Activated B cell treated with CpG ODN at 0.5 μM for 24 hours (primary cell): ENCODE data around the gene RBM27. TPM values are rescaled to one million over a fixed set of nuclear protein-coding genes. Genes with fewer than 3 reads are reported as not detected.
"Not testable (repeated sequence)": the region's sequence is repeated elsewhere in the genome, so short reads cannot be mapped to it uniquely, and the experiment has no call there.

ENCODE experiments used
- ATAC-seq: fragments of 200-7000 bp; cut with Tn5 transposase; one replicate; pipeline ENCODE4 v1.10.0; 2021; ENCODE audit warnings: low read depth, mild to moderate bottlenecking, moderate library complexity
- CTCF ChIA-PET: fragments of 350-600 bp; sonication (Branson Sonifier 250); formaldehyde crosslinking; loops from one replicate; lab custom pipeline; 2021; ENCODE audit warnings: antibody characterized with exemption; lab: Charles Lee
- POLR2A ChIA-PET: fragments of 350-600 bp; sonication (Branson Sonifier 250); formaldehyde crosslinking; loops from one replicate; lab custom pipeline; 2021; ENCODE audit warnings: antibody characterized with exemption; lab: Charles Lee
- DNase-seq: peaks from one replicate; pipeline ENCODE4 v3.0.0; 2022
- H3K27ac Mint-ChIP-seq: one replicate; pipeline ENCODE4 v1.8.0; 2020; ENCODE audit warnings: mixed read lengths
- H3K27me3 Mint-ChIP-seq: one replicate; pipeline ENCODE4 v1.8.0; 2021; ENCODE audit warnings: mixed read lengths
- H3K36me3 Mint-ChIP-seq: one replicate; pipeline ENCODE4 v1.8.0; 2021; ENCODE audit warnings: low read depth, mixed read lengths
- H3K4me1 Mint-ChIP-seq: one replicate; pipeline ENCODE4 v1.8.0; 2021; ENCODE audit warnings: mixed read lengths
- H3K4me3 Mint-ChIP-seq: one replicate; pipeline ENCODE4 v1.8.0; 2020; ENCODE audit warnings: mild to moderate bottlenecking, mixed read lengths
- H3K9me3 Mint-ChIP-seq: one replicate; pipeline ENCODE4 v1.8.0; 2020; ENCODE audit warnings: mixed read lengths
- intact Hi-C: fragments of 100-400 bp; cut with micrococcal nuclease; formaldehyde crosslinking; loops from one replicate; pipeline ENCODE4 v1.15.1; 2024
- total RNA-seq: library from RNA; stranded (reverse); gene quantifications from 2 replicates; pipeline ENCODE4 v1.2.3, GENCODE V29; 2022
- TF ChIP-seq, protein P1 (sequence below): fragments of 200-600 bp; IDR thresholded peaks from one replicate; pipeline ENCODE4 v1.8.0; 2022; ENCODE audit warnings: antibody characterized with exemption, mild to moderate bottlenecking

The RBM27 gene
- total RNA-seq, 1 donor from 2014 or later, result 28.5 TPM

DNA sequence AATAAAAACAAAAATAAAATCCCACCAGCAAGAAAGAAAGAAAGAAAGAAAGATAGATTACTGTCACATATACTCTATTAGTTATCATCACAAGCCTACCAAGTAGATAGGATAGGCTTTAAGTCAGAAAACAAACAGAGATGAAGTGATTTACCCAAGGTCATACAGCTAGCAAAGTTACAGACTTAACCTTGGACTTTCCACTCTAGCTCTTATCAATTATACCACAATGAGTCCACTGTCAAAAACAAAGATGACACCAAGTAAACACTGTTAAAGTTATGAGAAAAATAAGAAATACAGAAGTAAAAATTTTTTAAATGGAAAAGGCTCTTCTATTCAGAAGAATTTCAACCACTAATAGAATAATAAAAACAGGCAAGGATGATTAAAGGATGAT is 34.3 kb upstream of the RBM27 start:
- TF ChIP-seq, protein P1, sequence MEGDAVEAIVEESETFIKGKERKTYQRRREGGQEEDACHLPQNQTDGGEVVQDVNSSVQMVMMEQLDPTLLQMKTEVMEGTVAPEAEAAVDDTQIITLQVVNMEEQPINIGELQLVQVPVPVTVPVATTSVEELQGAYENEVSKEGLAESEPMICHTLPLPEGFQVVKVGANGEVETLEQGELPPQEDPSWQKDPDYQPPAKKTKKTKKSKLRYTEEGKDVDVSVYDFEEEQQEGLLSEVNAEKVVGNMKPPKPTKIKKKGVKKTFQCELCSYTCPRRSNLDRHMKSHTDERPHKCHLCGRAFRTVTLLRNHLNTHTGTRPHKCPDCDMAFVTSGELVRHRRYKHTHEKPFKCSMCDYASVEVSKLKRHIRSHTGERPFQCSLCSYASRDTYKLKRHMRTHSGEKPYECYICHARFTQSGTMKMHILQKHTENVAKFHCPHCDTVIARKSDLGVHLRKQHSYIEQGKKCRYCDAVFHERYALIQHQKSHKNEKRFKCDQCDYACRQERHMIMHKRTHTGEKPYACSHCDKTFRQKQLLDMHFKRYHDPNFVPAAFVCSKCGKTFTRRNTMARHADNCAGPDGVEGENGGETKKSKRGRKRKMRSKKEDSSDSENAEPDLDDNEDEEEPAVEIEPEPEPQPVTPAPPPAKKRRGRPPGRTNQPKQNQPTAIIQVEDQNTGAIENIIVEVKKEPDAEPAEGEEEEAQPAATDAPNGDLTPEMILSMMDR, result no peak
- no peak overlapping the region for H3K27ac Mint-ChIP-seq
- H3K36me3 Mint-ChIP-seq, result peaks cover 66% of the 10 kb centered on the region
- no peaks in the 10 kb centered on the region for H3K9me3 Mint-ChIP-seq
- H3K27me3 Mint-ChIP-seq, result no peaks in the 10 kb centered on the region
- CTCF ChIA-PET, result no interaction called here
- intact Hi-C loops, result loop anchor here (10.0 kb wide), 1 partner anchor 296 kb away; no protein-coding TSS in a partner anchor
- no peak overlapping the region for H3K4me3 Mint-ChIP-seq
- POLR2A ChIA-PET, result no interaction called here
- ATAC-seq, result no peak
- DNase-seq, result no peak
- peaks cover 12% of the 10 kb centered on the region for H3K4me1 Mint-ChIP-seq

DNA sequence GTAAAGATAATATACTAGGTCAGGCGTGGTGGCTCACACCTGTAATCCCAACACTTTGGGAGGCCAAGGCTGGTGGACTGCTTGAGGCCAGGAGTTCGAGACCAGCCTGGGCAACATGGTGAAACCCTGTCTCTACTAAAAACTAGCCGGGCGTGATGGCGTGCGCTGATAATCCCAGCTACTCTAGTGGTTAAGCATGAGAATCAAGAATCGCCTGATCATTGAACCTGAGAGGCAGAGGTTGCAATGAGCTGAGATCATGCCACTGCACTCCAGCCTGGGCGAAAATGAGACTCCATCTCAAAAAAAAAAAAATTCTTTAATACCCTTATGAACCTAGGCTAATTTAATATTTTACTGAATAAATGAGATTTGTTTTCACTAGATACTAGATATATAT is 30.4 kb upstream of the RBM27 start:
- ChIA-PET POLR2A (interaction anchor here (0.6 to 1.3 kb wide), 5 partner anchors 10 to 57 kb away, joined by 3 to 4 read pairs (median 3); partner anchors contain the start of gene RBM27), CTCF (interaction anchor here (0.7 kb wide), 1 partner anchor 43 kb away, joined by 3 read pairs; no protein-coding TSS in a partner anchor)
- peak; percentile 25 for ATAC-seq
- H3K4me1 Mint-ChIP-seq, result peaks cover 12% of the 10 kb centered on the region
- not testable (repeated sequence) for H3K27me3 Mint-ChIP-seq, H3K9me3 Mint-ChIP-seq, H3K4me3 Mint-ChIP-seq, DNase-seq
- intact Hi-C loops, result loop anchor here (5.0 kb wide), 3 partner anchors 34 to 94 kb away; no protein-coding TSS in a partner anchor
- H3K27ac Mint-ChIP-seq, result peak overlapping the region; percentile 69
- peaks cover 56% of the 10 kb centered on the region for H3K36me3 Mint-ChIP-seq

DNA sequence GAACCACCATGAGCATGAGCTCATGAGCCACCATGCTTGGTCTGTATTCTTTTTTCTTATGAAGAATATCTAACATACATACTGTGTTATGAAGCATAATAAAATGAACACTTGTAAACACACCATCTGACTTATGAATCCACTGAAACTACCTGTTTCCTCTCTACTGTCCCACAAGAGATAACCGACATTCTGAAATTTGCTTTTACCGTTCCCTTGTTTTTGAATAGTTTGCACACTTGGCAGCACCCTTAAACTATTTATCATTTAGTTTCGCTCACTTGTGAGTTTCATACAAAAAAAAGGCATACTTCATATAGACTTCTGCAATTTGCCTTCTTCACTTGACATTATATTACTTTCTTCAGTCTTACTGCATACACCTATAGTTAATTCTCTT is 29.8 kb upstream of the RBM27 start:
- DNase-seq, result no peak
- no peak for ATAC-seq
- Mint-ChIP-seq H3K4me1 (peaks cover 13% of the 10 kb centered on the region), H3K36me3 (peaks cover 53% of the 10 kb centered on the region), H3K27ac (peak overlapping the region; percentile 6), H3K4me3 (no peak overlapping the region), H3K9me3 (no peaks in the 10 kb centered on the region), H3K27me3 (no peaks in the 10 kb centered on the region)
- TF ChIP-seq, protein P1, result no peak
- CTCF ChIA-PET, result interaction anchor here (0.7 kb wide), 1 partner anchor 43 kb away, joined by 3 read pairs; no protein-coding TSS in a partner anchor
- intact Hi-C loops, result loop anchor here (5.0 kb wide), 3 partner anchors 34 to 94 kb away; no protein-coding TSS in a partner anchor
- POLR2A ChIA-PET, result interaction anchor here (0.6 to 1.3 kb wide), 4 partner anchors 10 to 142 kb away, joined by 3 to 5 read pairs (median 4); partner anchors contain the start of gene RBM27

DNA sequence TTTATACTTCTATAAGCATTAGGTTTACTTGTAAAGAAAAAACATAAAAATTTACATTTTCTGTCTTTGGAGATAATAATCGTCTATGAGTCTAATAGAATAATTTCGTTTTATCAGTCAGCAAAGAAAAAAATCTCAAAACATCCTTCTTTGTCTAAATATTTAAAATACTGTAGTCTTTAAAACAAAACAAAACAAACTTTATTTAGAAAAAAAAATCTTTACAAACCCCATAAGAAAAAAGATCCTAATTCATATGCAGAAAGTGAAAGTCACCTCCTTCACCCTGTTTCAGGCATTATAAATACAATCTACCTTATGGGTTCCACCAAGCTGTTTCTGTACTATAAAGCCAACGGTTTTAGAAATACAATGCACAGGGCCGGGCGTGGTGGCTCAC is 26.6 kb upstream of the RBM27 start:
- Mint-ChIP-seq H3K36me3 (peaks cover 45% of the 10 kb centered on the region), H3K9me3 (no peaks in the 10 kb centered on the region), H3K27me3 (no peaks in the 10 kb centered on the region), H3K4me1 (peaks cover 29% of the 10 kb centered on the region), H3K27ac (no peak overlapping the region), H3K4me3 (no peak overlapping the region)
- ChIA-PET POLR2A (no interaction called here), CTCF (no interaction called here)
- TF ChIP-seq, protein P1, result no peak
- no peak for ATAC-seq
- intact Hi-C loops, result no loop called here
- no peak for DNase-seq

DNA sequence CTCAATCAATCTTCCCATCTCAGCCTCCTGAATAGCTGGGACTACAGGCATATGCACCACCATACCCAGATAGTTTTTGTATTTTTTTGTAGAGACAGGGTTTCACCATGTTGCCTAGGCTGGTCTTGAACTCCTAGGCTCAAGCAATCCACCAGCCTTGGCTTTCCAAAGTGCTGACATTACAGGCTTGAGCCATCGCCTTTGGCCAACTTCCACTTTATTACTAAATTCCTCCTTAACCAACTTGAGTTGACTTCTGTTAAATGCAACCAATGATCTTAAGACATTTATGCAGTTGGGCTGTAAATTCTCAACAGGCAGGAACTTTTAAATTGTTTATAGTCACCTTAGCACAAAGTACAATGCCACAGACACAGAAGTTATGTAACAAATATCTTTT is 23.7 kb upstream of the RBM27 start:
- Mint-ChIP-seq H3K4me3 (no peak overlapping the region), H3K36me3 (peaks cover 39% of the 10 kb centered on the region), H3K27ac (no peak overlapping the region), H3K27me3 (no peaks in the 10 kb centered on the region), H3K9me3 (no peaks in the 10 kb centered on the region), H3K4me1 (peaks cover 25% of the 10 kb centered on the region)
- ChIA-PET POLR2A (no interaction called here), CTCF (no interaction called here)
- DNase-seq (no peak), ATAC-seq (no peak)
- intact Hi-C loops, result loop anchor here (5.0 kb wide), 2 partner anchors 38 to 1992 kb away; no protein-coding TSS in a partner anchor
- TF ChIP-seq, protein P1, result no peak

DNA sequence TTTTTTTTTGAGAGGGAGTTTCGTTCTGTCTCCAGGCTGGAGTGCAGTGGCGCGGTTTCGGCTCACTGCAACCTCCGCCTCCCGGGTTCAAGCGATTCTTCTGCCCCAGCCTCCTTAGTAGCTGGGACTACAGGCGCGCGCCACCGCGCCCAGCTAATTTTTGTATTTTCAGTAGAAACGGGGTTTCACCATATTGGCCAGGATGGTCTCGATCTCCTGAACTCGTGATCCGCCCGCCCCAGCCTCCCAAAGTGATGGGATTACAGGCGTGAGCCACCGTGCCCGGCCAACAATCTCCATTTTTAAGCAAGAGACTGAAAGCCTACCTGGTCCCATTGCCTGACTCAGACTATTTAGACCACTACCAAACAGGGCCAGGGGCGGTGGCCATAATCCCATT is 20.0 kb upstream of the RBM27 start:
- H3K9me3 Mint-ChIP-seq, CTCF ChIA-PET, DNase-seq, ATAC-seq, H3K27me3 Mint-ChIP-seq: not testable (repeated sequence)
- peaks cover 17% of the 10 kb centered on the region for H3K36me3 Mint-ChIP-seq
- peak overlapping the region; percentile 97 for H3K4me3 Mint-ChIP-seq
- peaks cover 25% of the 10 kb centered on the region for H3K4me1 Mint-ChIP-seq
- POLR2A ChIA-PET, result interaction anchor here (0.7 to 2.1 kb wide), 7 partner anchors 10 to 263 kb away, joined by 4 to 28 read pairs (median 10); partner anchors contain the start of genes RBM27 and TCERG1
- intact Hi-C loops, result loop anchor here (5.0 kb wide), 2 partner anchors 34 to 1996 kb away; no protein-coding TSS in a partner anchor
- peak overlapping the region; percentile 98 for H3K27ac Mint-ChIP-seq
